HG03097 (cell line): ENCODE data around the gene ZBTB16.

ENCODE experiments used
- ATAC-seq: cut with Tn5 transposase; IDR thresholded peaks from one replicate; pipeline ENCODE4 v1.9.1; 2021; ENCODE audit not compliant: unreplicated experiment, low FRiP score

ZBTB16 gene

GRCh38 chr11:114099392-114100178, 40.1 kb downstream of the ZBTB16 start:
- ATAC-seq = no peak

- ATAC-seq = no peak
Observed at GRCh38 chr11:114102993-114103896, 43.7 kb downstream of the ZBTB16 start.

- ATAC-seq = no peak
Observed at GRCh38 chr11:114105611-114106010, 46.1 kb downstream of the ZBTB16 start.

GRCh38 chr11:114106047-114106446, 46.5 kb downstream of the ZBTB16 start:
- no peak for ATAC-seq

- no peak for ATAC-seq
Observed at GRCh38 chr11:114106986-114107385, 47.5 kb downstream of the ZBTB16 start.

GRCh38 chr11:114108501-114109205, 49.1 kb downstream of the ZBTB16 start:
- ATAC-seq = no peak

GRCh38 chr11:114109206-114110090, 49.9 kb downstream of the ZBTB16 start:
- ATAC-seq = no peak

GRCh38 chr11:114110123-114110522, 50.6 kb downstream of the ZBTB16 start:
- no peak for ATAC-seq

- no peak for ATAC-seq
Observed at GRCh38 chr11:114110952-114111947, 51.7 kb downstream of the ZBTB16 start.

GRCh38 chr11:114115451-114115928, 56.0 kb downstream of the ZBTB16 start:
- no peak for ATAC-seq

GRCh38 chr11:114116357-114116756, 56.8 kb downstream of the ZBTB16 start:
- no peak for ATAC-seq

- no peak for ATAC-seq
Observed at GRCh38 chr11:114116800-114117199, 57.3 kb downstream of the ZBTB16 start.

GRCh38 chr11:114120606-114121005, 61.1 kb downstream of the ZBTB16 start:
- no peak for ATAC-seq

- no peak for ATAC-seq
Observed at GRCh38 chr11:114121138-114121537, 61.6 kb downstream of the ZBTB16 start.

- ATAC-seq = no peak
Observed at GRCh38 chr11:114121804-114122504, 62.4 kb downstream of the ZBTB16 start.

- no peak for ATAC-seq
Observed at GRCh38 chr11:114122686-114123085, 63.2 kb downstream of the ZBTB16 start.

- no peak for ATAC-seq
Observed at GRCh38 chr11:114123692-114124330, 64.3 kb downstream of the ZBTB16 start.
